Caco-2 (cell line): Measurements from ENCODE around the gene PEA15. TPM values are rescaled to one million over a fixed set of nuclear protein-coding genes. Genes with fewer than 3 reads are reported as not detected.

Experiments used
- BruUV-seq: library from RNA; stranded (reverse); fragments of 400-500 nt; replicated peaks from 2 replicates; lab custom pipeline; 2021; lab: Mats Ljungman, UMichigan
- CTCF ChIA-PET: fragments of 300-600 bp; sonication (Branson Sonifier 250); formaldehyde crosslinking; loops from one replicate; lab custom pipeline; 2022; ENCODE audit warnings: antibody characterized with exemption; lab: Charles Lee
- POLR2A ChIA-PET: fragments of 300-600 bp; sonication (Branson Sonifier 250); formaldehyde crosslinking; loops from one replicate; lab custom pipeline; 2022; ENCODE audit warnings: antibody characterized with exemption; lab: Charles Lee
- DNase-seq, 2 experiments: peaks; one replicate each; pipeline versions ENCODE4 v3.0.0 to v3.0.0-alpha.2; 2020 to 2022
- H3K27me3 ChIP-seq: replicated peaks from 2 replicates; pipeline ENCODE4 v1.6.0; 2011; ENCODE audit warnings: low read length; ENCODE audit not compliant: control insufficient read depth, insufficient read depth
- H3K36me3 ChIP-seq: 2 replicates; pipeline ENCODE4 v1.5.1; 2011; ENCODE audit warnings: low read length; ENCODE audit not compliant: control insufficient read depth, insufficient read depth
- H3K4me1 ChIP-seq: fragments of 250-450 bp; sonication (Bioruptor Pico); 2 replicates; pipeline ENCODE4 v1.5.1; 2020; ENCODE audit warnings: mild to moderate bottlenecking
- H3K4me3 ChIP-seq: 2 replicates; pipeline ENCODE4 v1.5.1; 2011; ENCODE audit warnings: low read depth, mild to moderate bottlenecking, control low read depth, low read length
- H3K9me3 ChIP-seq: fragments of 250-450 bp; sonication (Bioruptor Pico); 2 replicates; pipeline ENCODE4 v1.5.1; 2020; ENCODE audit warnings: mild to moderate bottlenecking, moderate library complexity
- H3K27ac Mint-ChIP-seq: one replicate; pipeline ENCODE4 v1.8.0; 2022; ENCODE audit warnings: mixed read lengths; ENCODE audit not compliant: unreplicated experiment
- H3K27me3 Mint-ChIP-seq: one replicate; pipeline ENCODE4 v1.8.0; 2022; ENCODE audit warnings: mixed read lengths; ENCODE audit not compliant: insufficient read depth, unreplicated experiment
- H3K36me3 Mint-ChIP-seq: one replicate; pipeline ENCODE4 v1.8.0; 2022; ENCODE audit warnings: mild to moderate bottlenecking, mixed read lengths; ENCODE audit not compliant: insufficient read depth, unreplicated experiment
- H3K4me1 Mint-ChIP-seq: one replicate; pipeline ENCODE4 v1.8.0; 2022; ENCODE audit warnings: low read depth, mixed read lengths; ENCODE audit not compliant: unreplicated experiment
- H3K4me3 Mint-ChIP-seq: one replicate; pipeline ENCODE4 v1.8.0; 2022; ENCODE audit warnings: mild to moderate bottlenecking, moderate library complexity, mixed read lengths; ENCODE audit not compliant: unreplicated experiment
- H3K9me3 Mint-ChIP-seq: one replicate; pipeline ENCODE4 v1.8.0; 2022; ENCODE audit warnings: mixed read lengths; ENCODE audit not compliant: unreplicated experiment
- intact Hi-C: fragments of 100-400 bp; cut with micrococcal nuclease; formaldehyde crosslinking; loops from one replicate; pipeline ENCODE4 v1.10.0; 2022; ENCODE audit not compliant: unreplicated experiment
- total RNA-seq: library from RNA; stranded (reverse); gene quantifications from 2 replicates; pipeline ENCODE4 v1.2.3, GENCODE V29; 2022
- TF ChIP-seq, protein P1 (sequence below), 2 experiments: fragments of 200-600 bp in 1 of 2; IDR thresholded peaks; 1 replicate in 1 of 2; 2 replicates in 1 of 2; pipeline versions ENCODE4 v1.5.1 to v1.8.0; 2011 to 2022; ENCODE audit warnings: antibody characterized with exemption in 1 of 2, control low read depth in 1 of 2, inconsistent platforms in 1 of 2, low read depth in 1 of 2, low read length in 1 of 2, mild to moderate bottlenecking in 1 of 2, moderate library complexity in 1 of 2; ENCODE audit not compliant: insufficient read depth in 1 of 2, severe bottlenecking in 1 of 2, unreplicated experiment in 1 of 2

The PEA15 gene
- total RNA-seq, 1 experiment from 2014 or later = 85.1 TPM

DNA sequence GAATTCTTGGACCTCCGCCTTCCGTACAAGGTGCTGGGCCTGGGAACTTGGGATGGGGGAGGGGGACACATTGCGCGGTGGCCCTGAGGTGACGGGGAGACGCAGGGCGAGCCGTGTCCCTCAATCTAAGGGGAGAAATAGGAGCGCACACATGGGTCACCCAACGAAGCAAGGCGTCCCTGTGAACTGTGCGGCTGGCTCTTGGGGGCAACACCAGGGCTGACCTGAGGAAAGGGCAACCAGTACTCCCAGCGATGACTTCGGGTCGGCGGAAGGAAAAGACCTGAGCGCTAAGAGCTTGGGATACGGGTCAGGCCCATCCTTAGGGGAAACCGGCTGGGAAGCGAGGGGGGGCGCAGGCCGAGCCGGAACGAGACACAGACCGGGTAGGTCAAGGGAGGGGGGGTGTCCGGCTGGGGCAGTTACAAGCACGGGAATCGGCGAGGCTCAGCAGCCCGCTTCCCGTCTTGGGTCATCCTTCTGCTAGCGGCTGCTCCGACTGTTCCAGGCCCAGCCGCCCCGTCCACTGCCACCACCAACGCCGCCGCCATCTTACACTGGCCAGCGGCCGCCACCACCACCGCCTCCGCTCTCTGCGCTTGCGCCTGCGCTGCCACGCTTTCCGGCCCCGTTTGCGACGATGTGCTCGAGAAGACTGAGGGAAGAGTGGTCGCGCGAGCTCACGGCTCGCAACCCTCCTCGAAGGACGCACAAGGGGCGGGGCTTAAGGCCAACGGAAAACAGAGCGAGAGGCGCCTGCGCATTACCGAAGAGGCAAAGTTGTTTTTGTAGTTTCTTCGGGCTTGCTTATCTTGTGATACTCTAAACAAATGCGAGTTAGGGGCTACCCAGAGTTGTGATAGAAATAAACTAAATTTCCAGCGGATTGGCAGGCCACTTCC is 57.0 kb downstream of the PEA15 start, which contains the start of gene DCAF8:
DCAF8 (minus strand) TSS at position 657 of the 902 bp plus-strand sequence. CDS start 18,541 bp downstream, outside the sequence.
- CTCF ChIA-PET = interaction anchor here (0.6 to 3.1 kb wide), 5 partner anchors 10 to 176 kb away, joined by 3 to 33 read pairs (median 10); no protein-coding TSS in a partner anchor
- H3K36me3 Mint-ChIP-seq = peaks cover 19% of the 10 kb centered on the region
- no peaks in the 10 kb centered on the region for H3K9me3 Mint-ChIP-seq
- H3K9me3 ChIP-seq = no peaks in the 10 kb centered on the region
- no peaks in the 10 kb centered on the region for H3K27me3 ChIP-seq
- H3K27ac Mint-ChIP-seq = peak within 1 kb of the TSS; percentile 97
- H3K27me3 Mint-ChIP-seq = no peaks in the 10 kb centered on the region
- no peaks in the 10 kb centered on the region for H3K4me1 ChIP-seq
- POLR2A ChIA-PET = interaction anchor here (0.5 to 2.4 kb wide), 8 partner anchors 10 to 161 kb away, joined by 3 to 21 read pairs (median 6); partner anchors contain the start of gene PEX19
- peak within 1 kb of the TSS; percentile 99 for H3K4me3 ChIP-seq
- intact Hi-C loops = loop anchor here (1.0 kb wide), 1 partner anchor 23 kb away; the partner anchor contains the start of gene PEX19
- peaks cover 15% of the 10 kb centered on the region for H3K4me1 Mint-ChIP-seq
- H3K36me3 ChIP-seq = no peaks in the 10 kb centered on the region; the same call in 1 of the 2 replicates
- H3K4me3 Mint-ChIP-seq = peak within 1 kb of the TSS; percentile 92
- TSS peak; percentile 65 for BruUV-seq
- TF ChIP-seq, protein P1, sequence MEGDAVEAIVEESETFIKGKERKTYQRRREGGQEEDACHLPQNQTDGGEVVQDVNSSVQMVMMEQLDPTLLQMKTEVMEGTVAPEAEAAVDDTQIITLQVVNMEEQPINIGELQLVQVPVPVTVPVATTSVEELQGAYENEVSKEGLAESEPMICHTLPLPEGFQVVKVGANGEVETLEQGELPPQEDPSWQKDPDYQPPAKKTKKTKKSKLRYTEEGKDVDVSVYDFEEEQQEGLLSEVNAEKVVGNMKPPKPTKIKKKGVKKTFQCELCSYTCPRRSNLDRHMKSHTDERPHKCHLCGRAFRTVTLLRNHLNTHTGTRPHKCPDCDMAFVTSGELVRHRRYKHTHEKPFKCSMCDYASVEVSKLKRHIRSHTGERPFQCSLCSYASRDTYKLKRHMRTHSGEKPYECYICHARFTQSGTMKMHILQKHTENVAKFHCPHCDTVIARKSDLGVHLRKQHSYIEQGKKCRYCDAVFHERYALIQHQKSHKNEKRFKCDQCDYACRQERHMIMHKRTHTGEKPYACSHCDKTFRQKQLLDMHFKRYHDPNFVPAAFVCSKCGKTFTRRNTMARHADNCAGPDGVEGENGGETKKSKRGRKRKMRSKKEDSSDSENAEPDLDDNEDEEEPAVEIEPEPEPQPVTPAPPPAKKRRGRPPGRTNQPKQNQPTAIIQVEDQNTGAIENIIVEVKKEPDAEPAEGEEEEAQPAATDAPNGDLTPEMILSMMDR (IDR thresholded peaks at IDR 0.05; ENCODE audit: insufficient read depth in 1 of 2, low read depth in 1 of 2, low read length in 1 of 2, severe bottlenecking in 1 of 2, unreplicated experiment in 1 of 2) = no peak
- DNase-seq = peak; percentile 98

- Mint-ChIP-seq H3K4me1 (peaks cover 9% of the 10 kb centered on the region), H3K36me3 (peaks cover 13% of the 10 kb centered on the region), H3K27ac (no peak overlapping the region), H3K9me3 (no peaks in the 10 kb centered on the region), H3K27me3 (peaks cover 2% of the 10 kb centered on the region), H3K4me3 (no peak overlapping the region)
- DNase-seq = no peak
- no peaks in the 10 kb centered on the region for H3K4me1 ChIP-seq
- H3K4me3 ChIP-seq = no peak overlapping the region
- H3K9me3 ChIP-seq = no peaks in the 10 kb centered on the region
- intact Hi-C loops = no loop called here
- no peaks in the 10 kb centered on the region for H3K27me3 ChIP-seq
- BruUV-seq = no TSS peak
- H3K36me3 ChIP-seq = no peaks in the 10 kb centered on the region
- ChIA-PET POLR2A (no interaction called here), CTCF (interaction anchor here (1.3 kb wide), 1 partner anchor 27 kb away, joined by 4 read pairs; no protein-coding TSS in a partner anchor)
- TF ChIP-seq, protein P1 (IDR thresholded peaks at IDR 0.05; ENCODE audit: insufficient read depth in 1 of 2, low read depth in 1 of 2, low read length in 1 of 2, severe bottlenecking in 1 of 2, unreplicated experiment in 1 of 2) = no peak
These were observed 59.7 kb downstream of the PEA15 start for GRCh38 chr1:160264795-160265307.

Other genes starting within 250 kb of the PEA15 start
- 5.5 and 5.7 TPM in 2 replicates for gene PIGM, start 173.4 kb upstream of the PEA15 start, total RNA-seq
- 0.58 and 0.68 TPM in 2 replicates for gene KCNJ10, start 135.2 kb upstream of the PEA15 start, total RNA-seq
- not detected in 2 replicates for gene KCNJ9, start 123.8 kb upstream of the PEA15 start, total RNA-seq
- gene IGSF8, start 106.8 kb upstream of the PEA15 start, total RNA-seq = 15.4 and 16.0 TPM in 2 replicates
- 0.36 TPM in 1 of 2 replicates, not detected in the other for gene ATP1A2, start 89.6 kb upstream of the PEA15 start, total RNA-seq
- gene ATP1A4, start 53.8 kb upstream of the PEA15 start, total RNA-seq = not detected in 2 replicates
- not detected in 2 replicates for gene CASQ1, start 14.8 kb upstream of the PEA15 start, total RNA-seq
- gene DCAF8, start 57.2 kb downstream of the PEA15 start, total RNA-seq = 112 and 116 TPM in 2 replicates
- gene PEX19, start 79.7 kb downstream of the PEA15 start, total RNA-seq = 56.3 and 59.3 TPM in 2 replicates
- 153 and 155 TPM in 2 replicates for gene COPA, start 137.9 kb downstream of the PEA15 start, total RNA-seq
- gene NCSTN, start 138.0 kb downstream of the PEA15 start, total RNA-seq = 89.5 and 102 TPM in 2 replicates
- gene NHLH1, start 161.7 kb downstream of the PEA15 start, total RNA-seq = 0.28 and 0.36 TPM in 2 replicates
- 3.2 and 3.4 TPM in 2 replicates for gene VANGL2, start 195.2 kb downstream of the PEA15 start, total RNA-seq